ENCODE data around the gene SP5. TPM values are rescaled to one million over a fixed set of nuclear protein-coding genes. Genes with fewer than 3 reads are reported as not detected.

The SP5 gene
- total RNA-seq, 3 donors from 2014 or later (not counting 1 experiment from before 2014, with no cell fraction given), result not detected

- WGBS (ENCODE audit: insufficient coverage), result 5% methylated on average over 74 of the region's 74 CpGs
- TF ChIP-seq, protein P1, sequence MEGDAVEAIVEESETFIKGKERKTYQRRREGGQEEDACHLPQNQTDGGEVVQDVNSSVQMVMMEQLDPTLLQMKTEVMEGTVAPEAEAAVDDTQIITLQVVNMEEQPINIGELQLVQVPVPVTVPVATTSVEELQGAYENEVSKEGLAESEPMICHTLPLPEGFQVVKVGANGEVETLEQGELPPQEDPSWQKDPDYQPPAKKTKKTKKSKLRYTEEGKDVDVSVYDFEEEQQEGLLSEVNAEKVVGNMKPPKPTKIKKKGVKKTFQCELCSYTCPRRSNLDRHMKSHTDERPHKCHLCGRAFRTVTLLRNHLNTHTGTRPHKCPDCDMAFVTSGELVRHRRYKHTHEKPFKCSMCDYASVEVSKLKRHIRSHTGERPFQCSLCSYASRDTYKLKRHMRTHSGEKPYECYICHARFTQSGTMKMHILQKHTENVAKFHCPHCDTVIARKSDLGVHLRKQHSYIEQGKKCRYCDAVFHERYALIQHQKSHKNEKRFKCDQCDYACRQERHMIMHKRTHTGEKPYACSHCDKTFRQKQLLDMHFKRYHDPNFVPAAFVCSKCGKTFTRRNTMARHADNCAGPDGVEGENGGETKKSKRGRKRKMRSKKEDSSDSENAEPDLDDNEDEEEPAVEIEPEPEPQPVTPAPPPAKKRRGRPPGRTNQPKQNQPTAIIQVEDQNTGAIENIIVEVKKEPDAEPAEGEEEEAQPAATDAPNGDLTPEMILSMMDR (IDR thresholded peaks at IDR 0.05), result no peak
- Mint-ChIP-seq H3K36me3 (no peaks in the 10 kb centered on the region), H3K4me1 (peaks cover 6 to 13% of the 10 kb centered on the region in 2 donors), H3K4me3 (no peak overlapping the region), H3K9me3 (no peaks in the 10 kb centered on the region), H3K27me3 (ENCODE audit: low read depth in 2 of 2) (peaks cover 39 to 62% of the 10 kb centered on the region in 2 donors), H3K27ac (no peak overlapping the region)
- Histone ChIP-seq H3K4me3 (ENCODE audit: low read length) (no peak overlapping the region), H3K27me3 (ENCODE audit: control insufficient read depth, insufficient read depth, low read length) (peaks cover 38% of the 10 kb centered on the region), H3K27ac (ENCODE audit: low read length) (no peak overlapping the region), H3K9me3 (ENCODE audit: control insufficient read depth, insufficient read depth, low read length) (no peaks in the 10 kb centered on the region), H3K36me3 (ENCODE audit: control insufficient read depth, insufficient read depth, low read length) (no peaks in the 10 kb centered on the region), H3K4me1 (ENCODE audit: control insufficient read depth, insufficient read depth, low read length) (peaks cover 27% of the 10 kb centered on the region)
- peak in 2 of 3 donors; percentile 49 to 66 for ATAC-seq
- peak in 1 of 2 donors; percentile 54 for DNase-seq
- intact Hi-C loops (cut with micrococcal nuclease), result no loop called here
These were observed 1.9 kb downstream of the SP5 start for GRCh38 chr2:170716851-170717598.

DNA sequence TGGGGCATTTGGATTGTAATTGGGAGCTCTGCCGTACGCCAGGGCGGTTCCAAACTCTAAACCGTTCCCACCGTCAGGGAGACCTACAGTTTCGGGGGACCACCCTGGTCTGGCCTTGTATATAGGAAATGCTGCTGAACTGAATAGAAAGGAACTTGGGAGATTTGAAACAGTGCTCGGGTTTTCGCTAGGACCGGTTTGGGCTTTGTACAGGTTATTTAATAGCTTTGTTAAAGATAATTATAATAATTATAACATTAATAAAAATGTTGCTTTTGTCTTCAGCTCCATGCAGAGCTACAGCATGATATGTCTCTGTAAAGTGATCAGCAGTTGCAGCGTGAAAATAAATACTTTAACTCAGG, 2.4 kb downstream of the SP5 start:
- Mint-ChIP-seq H3K27ac (no peak overlapping the region), H3K27me3 (ENCODE audit: low read depth in 2 of 2) (peaks cover 37 to 60% of the 10 kb centered on the region in 2 donors), H3K36me3 (no peaks in the 10 kb centered on the region), H3K4me1 (peaks cover 6 to 13% of the 10 kb centered on the region in 2 donors), H3K4me3 (peak overlapping the region; percentile 49), H3K9me3 (no peaks in the 10 kb centered on the region)
- intact Hi-C loops (cut with micrococcal nuclease), result no loop called here
- TF ChIP-seq, protein P1 (IDR thresholded peaks at IDR 0.05), result no peak
- H3K27me3 ChIP-seq (ENCODE audit: control insufficient read depth, insufficient read depth, low read length), result peaks cover 42% of the 10 kb centered on the region
- no peak overlapping the region for H3K27ac ChIP-seq (ENCODE audit: low read length)
- no peak for DNase-seq
- H3K4me3 ChIP-seq (ENCODE audit: low read length), result no peak overlapping the region
- WGBS (ENCODE audit: insufficient coverage), result 15% methylated on average over 7 of the region's 10 CpGs
- no peak for ATAC-seq
- no peaks in the 10 kb centered on the region for H3K9me3 ChIP-seq (ENCODE audit: control insufficient read depth, insufficient read depth, low read length)
- no peaks in the 10 kb centered on the region for H3K36me3 ChIP-seq (ENCODE audit: control insufficient read depth, insufficient read depth, low read length)
- peaks cover 27% of the 10 kb centered on the region for H3K4me1 ChIP-seq (ENCODE audit: control insufficient read depth, insufficient read depth, low read length)

DNA sequence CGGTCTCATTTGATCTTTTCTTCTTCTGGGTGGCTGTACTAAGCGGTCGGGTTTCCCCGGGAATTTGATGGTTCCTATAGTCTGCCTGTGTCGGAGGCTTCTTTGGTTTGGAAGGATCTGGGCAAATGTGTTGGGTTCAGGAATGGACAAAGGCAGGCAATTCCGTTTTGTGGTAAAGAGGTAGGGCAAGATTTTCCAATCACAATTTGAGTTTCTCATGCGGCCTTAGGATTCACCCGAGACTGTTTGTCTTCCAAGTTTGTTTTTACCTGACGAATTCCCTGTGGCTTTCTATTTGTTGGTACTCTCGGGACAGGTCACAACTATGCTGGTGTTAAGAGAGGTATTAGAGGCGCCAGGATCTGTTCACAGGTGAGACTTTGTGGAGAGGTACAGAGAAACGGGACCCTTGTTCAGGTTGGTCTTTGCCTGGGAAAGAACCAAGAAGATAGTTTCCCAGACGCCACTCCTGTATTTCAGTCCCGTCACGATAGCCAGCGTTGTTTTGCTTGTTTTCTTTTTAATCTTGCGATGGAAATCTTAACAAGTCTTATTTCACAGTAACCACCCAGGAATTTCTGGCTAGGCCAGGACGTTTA, 3.0 kb downstream of the SP5 start:
- no peak overlapping the region for H3K4me3 ChIP-seq (ENCODE audit: low read length)
- Mint-ChIP-seq H3K4me3 (peak overlapping the region; percentile 4), H3K27me3 (ENCODE audit: low read depth in 2 of 2) (peaks cover 37 to 59% of the 10 kb centered on the region in 2 donors), H3K27ac (no peak overlapping the region), H3K36me3 (no peaks in the 10 kb centered on the region), H3K4me1 (peaks cover 6 to 13% of the 10 kb centered on the region in 2 donors), H3K9me3 (no peaks in the 10 kb centered on the region)
- H3K36me3 ChIP-seq (ENCODE audit: control insufficient read depth, insufficient read depth, low read length), result no peaks in the 10 kb centered on the region
- H3K27ac ChIP-seq (ENCODE audit: low read length), result no peak overlapping the region
- TF ChIP-seq, protein P1 (IDR thresholded peaks at IDR 0.05), result no peak
- DNase-seq, result no peak
- H3K9me3 ChIP-seq (ENCODE audit: control insufficient read depth, insufficient read depth, low read length), result no peaks in the 10 kb centered on the region
- WGBS (ENCODE audit: insufficient coverage), result 20% methylated on average over 18 of the region's 18 CpGs
- H3K27me3 ChIP-seq (ENCODE audit: control insufficient read depth, insufficient read depth, low read length), result peaks cover 41% of the 10 kb centered on the region
- H3K4me1 ChIP-seq (ENCODE audit: control insufficient read depth, insufficient read depth, low read length), result peaks cover 27% of the 10 kb centered on the region
- intact Hi-C loops (cut with micrococcal nuclease), result no loop called here
- no peak for ATAC-seq
